ENCODE results near the gene MYO3B. TPM values are rescaled to one million over a fixed set of nuclear protein-coding genes. Genes with fewer than 3 reads are reported as not detected.

MYO3B gene
- total and polyA plus RNA-seq, 2 donors (not counting 1 experiment from before 2014, with no cell fraction given): not detected

DNA sequence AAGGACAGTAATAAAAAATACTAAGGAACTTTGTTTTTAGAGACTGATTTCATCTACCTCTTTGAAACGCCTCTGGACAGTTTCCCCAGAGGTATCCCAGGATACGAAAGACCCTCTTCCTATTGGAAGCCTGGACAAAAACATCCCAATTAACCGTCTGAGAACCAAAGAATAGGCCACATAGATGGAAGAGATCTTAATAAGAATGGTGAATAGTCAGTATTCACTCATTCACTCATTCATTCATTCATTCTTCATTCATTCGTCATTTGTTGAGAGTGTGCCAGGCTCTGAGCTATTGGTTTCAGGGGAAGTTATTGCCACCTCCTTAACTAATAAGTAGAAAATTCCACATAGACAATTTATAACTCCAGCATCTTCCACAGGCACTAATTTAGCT lies 464.0 kb downstream of the MYO3B start:
- Histone ChIP-seq H3K36me3 (replicated peaks in 1 of 2; ENCODE audit: control extremely low read depth in 1 of 2, control insufficient read depth in 1 of 2, extremely low read depth in 1 of 2, insufficient read depth in 2 of 2, low read length in 1 of 2) (no peaks in the 10 kb centered on the region), H3K27me3 (replicated peaks in 1 of 4; ENCODE audit: control extremely low read depth in 1 of 4, control insufficient read depth in 3 of 4, insufficient read depth in 4 of 4, low read length in 3 of 4) (no peaks in the 10 kb centered on the region), H2AFZ (ENCODE audit: insufficient read depth, low read depth, low read length, poor library complexity, severe bottlenecking) (no peak overlapping the region), H3K4me2 (replicated peaks; ENCODE audit: low read depth, low read length, poor library complexity, severe bottlenecking) (no peak overlapping the region), H3K9me3 (ENCODE audit: control extremely low read depth in 1 of 3, control insufficient read depth in 2 of 3, insufficient read depth in 1 of 3, low read length in 2 of 3) (no peaks in the 10 kb centered on the region), H3K79me2 (ENCODE audit: control insufficient read depth, insufficient read depth, low read length) (no peaks in the 10 kb centered on the region), H4K20me1 (ENCODE audit: control insufficient read depth, insufficient read depth, low read length, poor library complexity, severe bottlenecking) (no peaks in the 10 kb centered on the region), H3K9ac (ENCODE audit: low read length) (no peak overlapping the region), H3K4me3 (ENCODE audit: control extremely low read depth in 1 of 5, extremely low read depth in 1 of 5, insufficient read depth in 1 of 5, low read depth in 2 of 5, low read length in 4 of 5) (no peak overlapping the region), H3K4me1 (ENCODE audit: control insufficient read depth in 2 of 2, insufficient read depth in 2 of 2, low read length in 2 of 2) (no peaks in the 10 kb centered on the region), H3K27ac (ENCODE audit: low read length in 2 of 2) (no peak overlapping the region)
- Mint-ChIP-seq H3K27ac (no peak overlapping the region), H3K9me3 (ENCODE audit: insufficient read depth) (no peaks in the 10 kb centered on the region), H3K4me1 (no peaks in the 10 kb centered on the region), H3K4me3 (no peak overlapping the region), H3K27me3 (no peaks in the 10 kb centered on the region)
- TF ChIP-seq, protein P1, sequence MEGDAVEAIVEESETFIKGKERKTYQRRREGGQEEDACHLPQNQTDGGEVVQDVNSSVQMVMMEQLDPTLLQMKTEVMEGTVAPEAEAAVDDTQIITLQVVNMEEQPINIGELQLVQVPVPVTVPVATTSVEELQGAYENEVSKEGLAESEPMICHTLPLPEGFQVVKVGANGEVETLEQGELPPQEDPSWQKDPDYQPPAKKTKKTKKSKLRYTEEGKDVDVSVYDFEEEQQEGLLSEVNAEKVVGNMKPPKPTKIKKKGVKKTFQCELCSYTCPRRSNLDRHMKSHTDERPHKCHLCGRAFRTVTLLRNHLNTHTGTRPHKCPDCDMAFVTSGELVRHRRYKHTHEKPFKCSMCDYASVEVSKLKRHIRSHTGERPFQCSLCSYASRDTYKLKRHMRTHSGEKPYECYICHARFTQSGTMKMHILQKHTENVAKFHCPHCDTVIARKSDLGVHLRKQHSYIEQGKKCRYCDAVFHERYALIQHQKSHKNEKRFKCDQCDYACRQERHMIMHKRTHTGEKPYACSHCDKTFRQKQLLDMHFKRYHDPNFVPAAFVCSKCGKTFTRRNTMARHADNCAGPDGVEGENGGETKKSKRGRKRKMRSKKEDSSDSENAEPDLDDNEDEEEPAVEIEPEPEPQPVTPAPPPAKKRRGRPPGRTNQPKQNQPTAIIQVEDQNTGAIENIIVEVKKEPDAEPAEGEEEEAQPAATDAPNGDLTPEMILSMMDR (IDR thresholded peaks at IDR 0.05): no peak
- no peak for TF ChIP-seq EZH2 (IDR thresholded peaks at IDR 0.05; ENCODE audit: borderline replicate concordance, insufficient read depth, low read depth, low read length, poor library complexity, severe bottlenecking)
- ChIA-PET CTCF (no interaction called here), POLR2A (no interaction called here)
- WGBS (ENCODE audit: insufficient coverage): no CpG with 5 or more reads among the region's 4 CpGs
- ATAC-seq (ENCODE audit: low read depth) (no peak), DNase-seq (no peak)
- intact Hi-C loops (cut with micrococcal nuclease): no loop called here

DNA sequence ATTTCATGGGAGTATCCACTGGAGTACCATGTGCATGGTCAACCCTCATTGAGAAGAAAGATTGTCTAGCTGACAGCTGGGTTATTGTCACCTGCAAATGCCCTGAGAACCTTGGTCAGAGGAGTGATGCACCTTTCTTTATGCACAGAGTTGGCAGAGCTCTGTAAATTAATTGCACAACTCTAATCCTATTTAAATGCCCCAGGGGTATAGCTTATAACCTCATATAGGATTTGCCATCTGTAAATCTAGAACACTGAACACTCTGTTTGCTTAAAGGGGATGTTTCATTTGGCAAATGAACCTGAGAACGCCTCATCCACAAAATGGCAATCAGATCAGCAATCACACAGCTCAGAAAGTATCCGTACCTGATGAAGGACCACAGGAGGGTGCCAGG lies 465.4 kb downstream of the MYO3B start:
- TF ChIP-seq, protein P1 (IDR thresholded peaks at IDR 0.05): no peak
- no peak for TF ChIP-seq EZH2 (IDR thresholded peaks at IDR 0.05; ENCODE audit: borderline replicate concordance, insufficient read depth, low read depth, low read length, poor library complexity, severe bottlenecking)
- ChIA-PET POLR2A (no interaction called here), CTCF (no interaction called here)
- Mint-ChIP-seq H3K4me1 (no peaks in the 10 kb centered on the region), H3K4me3 (no peak overlapping the region), H3K9me3 (ENCODE audit: insufficient read depth) (no peaks in the 10 kb centered on the region), H3K27me3 (no peaks in the 10 kb centered on the region), H3K27ac (no peak overlapping the region)
- H3K9ac ChIP-seq (ENCODE audit: low read length): no peak overlapping the region
- no peaks in the 10 kb centered on the region for H3K4me1 ChIP-seq (ENCODE audit: control insufficient read depth in 2 of 2, insufficient read depth in 2 of 2, low read length in 2 of 2)
- no peak for ATAC-seq (ENCODE audit: low read depth)
- H3K9me3 ChIP-seq (ENCODE audit: control extremely low read depth in 1 of 3, control insufficient read depth in 2 of 3, insufficient read depth in 1 of 3, low read length in 2 of 3): no peaks in the 10 kb centered on the region
- no peaks in the 10 kb centered on the region for H3K27me3 ChIP-seq (replicated peaks in 1 of 4; ENCODE audit: control extremely low read depth in 1 of 4, control insufficient read depth in 3 of 4, insufficient read depth in 4 of 4, low read length in 3 of 4)
- no peak overlapping the region for H2AFZ ChIP-seq (ENCODE audit: insufficient read depth, low read depth, low read length, poor library complexity, severe bottlenecking)
- H3K36me3 ChIP-seq (replicated peaks in 1 of 2; ENCODE audit: control extremely low read depth in 1 of 2, control insufficient read depth in 1 of 2, extremely low read depth in 1 of 2, insufficient read depth in 2 of 2, low read length in 1 of 2): no peaks in the 10 kb centered on the region
- DNase-seq: no peak
- no peak overlapping the region for H3K4me2 ChIP-seq (replicated peaks; ENCODE audit: low read depth, low read length, poor library complexity, severe bottlenecking)
- WGBS (ENCODE audit: insufficient coverage): 100% methylated on average over 1 of the region's 2 CpGs
- no peaks in the 10 kb centered on the region for H3K79me2 ChIP-seq (ENCODE audit: control insufficient read depth, insufficient read depth, low read length)
- no peaks in the 10 kb centered on the region for H4K20me1 ChIP-seq (ENCODE audit: control insufficient read depth, insufficient read depth, low read length, poor library complexity, severe bottlenecking)
- H3K4me3 ChIP-seq (ENCODE audit: control extremely low read depth in 1 of 5, extremely low read depth in 1 of 5, insufficient read depth in 1 of 5, low read depth in 2 of 5, low read length in 4 of 5): no peak overlapping the region
- intact Hi-C loops (cut with micrococcal nuclease): no loop called here
- H3K27ac ChIP-seq (ENCODE audit: low read length in 2 of 2): no peak overlapping the region

All from B cell (primary cell).